ENCODE data around the gene LAMC3.

The LAMC3 gene

DNA sequence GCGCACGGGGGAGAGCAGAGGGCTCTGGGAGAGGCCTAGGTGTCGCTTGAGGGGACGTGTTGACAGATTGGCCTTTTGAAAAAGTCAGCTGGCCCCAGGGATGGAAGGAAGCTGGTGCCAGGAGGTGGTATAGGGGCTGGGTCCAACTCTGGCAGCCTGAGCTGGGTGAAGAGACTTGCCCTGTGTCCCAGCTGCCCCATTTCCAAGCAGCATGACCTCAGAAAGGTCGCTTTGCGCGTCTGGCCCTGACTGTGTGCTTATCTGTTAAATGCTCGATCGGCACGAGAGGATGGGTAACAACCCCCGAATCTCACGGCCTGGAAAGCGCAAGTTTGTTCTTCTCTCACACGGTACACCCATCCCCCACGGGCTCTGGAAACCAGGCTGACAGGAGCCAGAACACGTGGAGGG is 31.2 kb upstream of the LAMC3 start:
- no peak for DNase-seq (ENCODE audit: low read depth in 2 of 3, low spot score in 1 of 3)

DNA sequence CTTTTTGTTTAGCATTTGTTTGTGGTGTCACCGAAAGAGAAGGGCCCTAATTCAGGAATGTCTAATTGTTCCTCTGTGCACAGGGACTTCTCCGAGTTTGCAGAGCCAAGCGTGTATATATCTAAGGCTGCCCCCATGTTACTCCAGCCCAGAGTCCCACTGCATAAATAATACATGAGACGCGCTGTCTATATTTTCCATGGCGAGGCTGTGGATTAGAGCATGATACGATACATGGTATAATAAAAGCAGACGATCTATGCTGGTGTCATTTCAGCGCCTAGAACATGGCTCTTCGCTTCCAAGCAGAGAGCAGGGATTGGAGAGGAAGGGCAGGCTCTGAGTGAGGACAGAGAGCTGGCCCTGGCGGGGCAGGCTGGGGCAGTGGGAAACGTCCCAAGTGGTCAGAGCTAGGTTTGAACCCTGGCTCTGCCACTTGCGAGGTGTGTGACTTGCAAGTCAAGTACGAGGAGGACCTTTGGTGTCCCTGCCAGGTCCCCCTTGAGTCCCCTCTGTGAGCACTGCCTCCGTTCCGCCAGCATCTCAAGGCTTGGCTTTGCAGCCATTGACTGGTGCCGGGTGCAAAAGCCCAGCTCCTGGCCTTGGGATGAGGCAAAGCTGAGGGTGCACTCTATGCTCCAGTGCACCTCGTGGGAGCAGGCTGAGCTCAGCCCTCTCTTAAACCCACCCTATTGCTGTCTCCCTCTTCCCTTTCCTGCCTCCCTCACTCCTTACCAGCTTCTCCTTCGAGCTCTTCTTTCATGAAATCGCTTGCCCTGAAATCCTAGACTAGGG is 29.2 kb upstream of the LAMC3 start:
- DNase-seq (ENCODE audit: low read depth in 2 of 3, low spot score in 1 of 3): no peak

DNA sequence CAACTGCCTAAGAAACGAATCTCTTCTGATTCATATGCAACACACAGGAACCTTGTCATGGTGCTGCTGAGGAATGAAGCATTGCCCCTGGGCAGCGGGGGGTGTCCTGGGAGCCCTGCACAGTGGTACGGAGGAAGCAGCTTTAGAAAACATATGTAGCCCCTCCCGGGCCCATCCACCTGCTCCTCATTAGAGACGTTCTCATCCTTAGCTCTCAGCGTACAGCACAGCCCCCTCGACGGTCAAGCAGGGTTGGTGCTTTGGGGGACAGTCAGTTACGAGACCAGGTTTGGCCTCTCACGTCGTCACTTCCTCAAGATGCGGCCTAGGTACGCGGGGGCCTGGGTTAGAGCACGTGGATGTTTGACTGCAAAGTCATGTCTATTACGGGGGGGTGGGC is 28.4 kb upstream of the LAMC3 start:
- no peak for DNase-seq (ENCODE audit: low read depth in 2 of 3, low spot score in 1 of 3)

DNA sequence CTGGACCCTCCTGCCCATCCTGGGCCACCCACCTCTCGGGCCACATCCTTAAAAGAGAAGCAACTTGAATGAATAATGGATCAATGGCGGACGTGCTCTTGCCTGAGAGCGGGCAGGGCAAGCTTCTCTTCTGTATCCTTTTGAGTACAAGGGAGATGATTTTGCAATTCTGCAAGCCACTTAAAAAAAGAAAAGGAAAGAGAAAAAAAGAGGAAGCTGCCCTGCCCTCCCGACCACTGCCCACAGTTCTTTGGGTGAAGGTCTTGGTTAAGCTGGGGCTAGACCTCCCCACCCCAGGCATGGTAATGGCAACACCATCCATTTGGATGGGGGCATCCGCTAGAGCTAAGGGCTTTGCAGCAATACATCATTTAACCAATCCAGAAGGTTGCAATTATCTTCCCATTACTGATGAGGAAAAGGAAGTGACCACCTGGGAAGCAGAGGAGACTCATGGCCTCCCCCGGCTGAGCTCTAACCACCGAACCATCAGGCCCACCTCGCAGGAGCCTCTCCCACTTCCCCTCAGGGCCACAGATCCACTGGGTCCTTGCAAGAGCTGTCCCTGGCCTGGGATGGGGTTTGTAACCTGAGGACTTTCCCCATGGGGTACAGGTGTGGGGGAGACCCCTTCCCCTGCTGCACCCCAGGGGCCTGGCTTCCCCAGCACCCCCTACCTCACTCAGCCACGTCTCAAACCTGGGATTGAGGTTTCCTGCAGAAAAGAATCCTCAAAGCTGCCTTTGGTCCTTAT is 27.8 kb upstream of the LAMC3 start:
- no peak for DNase-seq (ENCODE audit: low read depth in 2 of 3, low spot score in 1 of 3)

DNA sequence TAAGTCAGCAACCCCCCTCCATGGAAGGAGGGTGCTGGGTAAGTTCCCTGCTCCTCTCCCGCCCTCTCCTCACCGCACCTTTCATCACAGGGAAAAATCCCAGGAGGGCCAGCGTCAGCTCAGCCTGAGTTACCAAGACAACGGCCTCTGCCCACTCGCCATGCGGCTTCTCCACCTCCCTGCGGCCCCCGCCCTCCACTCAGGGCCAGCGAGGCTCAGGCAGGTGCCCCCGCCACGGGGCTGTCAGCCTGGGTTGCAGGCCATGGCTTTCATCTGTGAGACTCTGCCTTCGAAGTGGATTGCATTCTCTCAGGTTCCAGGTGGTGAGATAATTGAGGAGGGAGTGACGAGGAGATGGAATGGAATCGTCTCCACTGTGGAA is 27.2 kb upstream of the LAMC3 start:
- DNase-seq (ENCODE audit: low read depth in 2 of 3, low spot score in 1 of 3): no peak

DNA sequence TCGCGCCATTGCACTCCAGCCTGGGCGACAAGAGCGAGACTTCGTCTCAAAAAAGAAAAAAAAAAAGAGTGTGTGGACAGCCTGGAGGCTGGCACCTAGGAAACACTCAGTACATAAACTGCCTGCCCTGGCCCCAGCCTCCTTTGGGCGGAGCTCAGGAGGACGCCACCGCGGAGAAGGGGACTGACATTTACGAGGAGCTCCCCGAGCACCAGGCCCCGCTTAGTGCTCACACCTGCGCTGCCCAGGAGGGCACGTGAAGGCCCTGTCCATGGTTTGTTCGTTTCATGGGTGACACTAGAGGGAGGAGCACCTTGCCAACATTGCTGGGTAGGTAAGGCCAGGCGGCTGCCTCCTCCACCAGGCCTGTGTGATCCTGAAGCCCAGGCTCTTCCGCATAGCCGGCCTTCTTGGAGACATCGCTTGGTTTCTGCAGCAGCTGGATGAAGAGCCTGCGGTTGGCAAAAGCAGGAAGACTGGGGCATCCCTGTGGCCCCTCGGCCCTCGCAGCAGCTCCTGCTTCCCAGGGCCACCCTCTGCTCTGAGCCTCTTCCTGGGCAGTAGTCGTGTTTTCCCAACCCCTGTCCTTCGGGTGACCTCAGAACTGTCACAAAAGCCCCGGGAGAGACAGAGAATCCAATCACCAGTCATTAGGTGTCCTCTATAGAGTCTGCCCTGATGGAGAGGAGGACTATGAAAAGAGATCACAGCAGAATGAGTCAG is 26.2 kb upstream of the LAMC3 start:
- DNase-seq (ENCODE audit: low read depth in 2 of 3, low spot score in 1 of 3): no peak

DNA sequence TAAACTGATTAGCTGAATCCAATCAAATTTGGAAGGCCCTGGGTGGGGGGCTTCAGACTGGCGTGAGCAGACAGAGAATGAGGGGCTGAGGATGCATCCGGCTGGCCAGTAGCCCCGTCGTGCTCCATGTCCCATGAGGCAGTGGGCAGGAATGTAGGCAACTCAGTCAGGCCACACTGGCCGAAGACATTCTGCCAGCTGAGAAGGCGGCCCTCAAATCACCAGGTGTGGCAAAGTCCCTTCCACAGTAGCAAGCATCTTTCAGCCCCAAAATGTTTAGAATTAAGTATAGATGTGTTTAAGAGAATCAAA is 25.7 kb upstream of the LAMC3 start:
- DNase-seq (ENCODE audit: low read depth in 2 of 3, low spot score in 1 of 3): no peak

DNA sequence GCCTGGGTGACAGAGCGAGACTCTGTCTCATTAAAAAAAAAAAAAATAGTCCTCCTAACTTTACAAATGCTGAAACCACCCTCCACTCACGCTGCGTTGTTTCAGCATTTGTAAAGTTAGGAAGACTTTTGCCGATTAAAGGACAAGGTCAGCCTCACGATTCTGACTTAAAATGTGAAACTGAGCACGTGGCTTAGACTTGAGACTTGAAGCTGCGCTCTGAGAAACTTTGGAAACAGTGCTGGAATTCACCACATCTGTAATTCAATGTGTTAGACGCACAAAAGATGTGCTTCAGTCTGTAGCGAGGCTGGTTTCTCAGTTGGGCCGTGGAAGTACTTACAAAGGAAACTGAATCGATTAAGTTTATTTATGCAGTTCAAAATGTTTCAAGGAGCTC is 25.0 kb upstream of the LAMC3 start:
- no peak for DNase-seq (ENCODE audit: low read depth in 2 of 3, low spot score in 1 of 3)

DNA sequence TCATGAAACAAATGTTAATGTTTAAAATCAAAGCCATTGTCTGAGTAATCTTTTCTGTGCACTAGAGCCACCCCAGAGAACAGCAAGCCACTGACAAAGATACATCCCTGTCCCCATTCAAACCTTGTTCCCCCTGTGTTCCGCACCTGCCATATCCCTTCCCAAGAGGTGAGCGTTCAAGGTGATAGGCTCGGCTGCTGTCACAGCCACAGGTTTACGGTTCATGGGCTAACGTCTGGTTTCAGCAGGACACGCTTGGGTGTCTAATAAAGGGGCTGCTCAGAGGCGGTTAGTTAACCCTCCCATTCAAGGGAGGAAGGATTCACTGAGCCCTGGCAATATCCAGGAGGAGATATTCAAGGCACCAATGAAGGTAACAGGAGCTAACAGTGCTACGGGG is 24.5 kb upstream of the LAMC3 start:
- DNase-seq (ENCODE audit: low read depth in 2 of 3, low spot score in 1 of 3): no peak

DNA sequence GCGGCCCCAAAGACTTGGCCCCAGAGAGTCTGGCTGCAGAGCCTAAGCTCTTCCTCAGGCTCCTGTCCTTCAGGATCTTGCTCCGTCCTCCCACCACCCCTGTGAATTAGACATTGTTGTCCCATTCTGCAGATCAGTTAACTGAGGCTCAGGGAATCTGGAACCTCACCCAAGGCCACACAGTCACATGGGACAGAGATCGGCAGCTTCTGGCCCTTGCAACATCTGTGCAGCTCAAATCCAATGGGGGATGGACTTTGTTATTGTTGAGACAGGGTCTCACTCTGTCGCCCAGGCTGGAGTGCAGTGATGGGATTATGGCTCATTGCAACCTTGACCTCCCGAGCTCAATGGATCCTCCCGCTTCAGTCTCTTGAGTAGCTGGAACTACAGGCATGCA is 23.9 kb upstream of the LAMC3 start:
- no peak for DNase-seq (ENCODE audit: low read depth in 2 of 3, low spot score in 1 of 3)

DNA sequence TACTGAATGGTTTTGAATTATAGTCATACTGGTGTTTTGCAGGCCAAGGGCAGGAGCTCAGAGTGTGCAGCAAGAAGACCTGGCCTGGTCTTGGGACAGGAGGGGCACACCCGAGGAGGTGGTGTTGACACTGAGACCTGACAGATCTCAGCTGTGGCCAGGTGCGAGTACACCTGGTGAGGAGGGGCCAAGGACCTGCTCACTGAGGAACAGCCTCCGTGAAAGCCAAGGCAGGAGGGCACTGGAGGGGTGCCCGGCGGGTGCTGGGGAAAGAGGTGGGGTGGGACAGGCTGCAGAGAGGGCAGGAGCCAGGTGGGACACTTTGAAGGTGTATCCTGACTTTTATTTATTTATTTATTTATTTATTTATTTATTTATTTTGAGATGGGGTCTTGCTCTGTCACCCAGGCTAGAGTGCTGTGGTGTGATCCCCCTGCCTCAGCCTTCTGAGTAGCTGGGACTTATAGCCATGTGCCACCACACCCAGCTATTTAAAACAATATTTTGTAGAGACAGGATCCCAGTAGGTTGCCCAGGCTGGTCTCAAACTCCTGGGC is 23.3 kb upstream of the LAMC3 start:
- no peak for DNase-seq (ENCODE audit: low read depth in 2 of 3, low spot score in 1 of 3)

DNA sequence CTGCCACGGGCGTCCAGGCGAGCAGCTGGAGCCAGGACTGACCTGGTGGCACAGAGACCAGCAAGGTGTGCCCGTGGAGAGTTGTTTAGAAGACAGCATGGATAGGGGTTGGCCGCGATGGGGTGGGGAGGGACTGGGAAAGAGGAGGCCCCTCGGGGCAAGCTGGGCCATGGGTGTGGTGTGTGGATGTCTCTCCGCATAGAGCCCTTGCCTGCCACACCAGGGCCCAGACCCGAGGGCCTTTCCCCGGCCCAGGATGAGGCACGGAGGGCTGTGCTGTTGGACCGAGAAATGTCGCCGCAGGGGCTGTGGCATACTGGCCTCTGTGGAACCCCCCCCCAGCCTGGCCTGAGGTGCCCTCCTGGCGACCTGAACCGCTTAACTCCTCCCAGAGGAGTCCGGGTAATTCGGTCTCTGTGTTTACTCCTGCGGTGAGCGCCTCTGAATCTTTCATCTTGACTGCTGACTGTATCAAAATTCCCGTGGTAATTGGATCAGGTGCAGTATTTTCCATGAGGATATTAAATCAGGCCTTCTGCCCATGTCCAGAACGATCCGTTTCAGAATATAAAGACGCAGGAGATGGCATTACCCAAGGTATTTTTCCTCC is 22.5 kb upstream of the LAMC3 start:
- no peak for DNase-seq (ENCODE audit: low read depth in 2 of 3, low spot score in 1 of 3)

DNA sequence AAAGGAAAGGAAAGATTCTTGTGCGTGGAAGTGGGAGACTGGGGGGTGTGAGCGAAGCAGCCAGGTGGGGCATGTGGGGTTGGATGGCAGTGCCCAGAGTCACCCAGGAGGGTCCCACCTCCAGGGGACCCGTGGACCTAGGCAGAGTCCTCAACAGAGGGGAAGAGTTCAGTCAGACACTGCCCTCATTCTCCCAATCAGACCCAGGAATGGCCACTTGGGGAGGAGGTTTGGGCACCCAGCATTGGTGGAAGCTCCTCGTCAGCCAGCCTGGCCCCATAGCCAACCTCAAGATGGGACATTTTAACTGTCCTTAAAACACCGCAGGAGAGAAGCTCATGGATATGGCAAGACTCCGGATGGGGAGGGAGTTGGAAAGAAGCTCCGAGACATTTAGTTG is 21.9 kb upstream of the LAMC3 start:
- no peak for DNase-seq (ENCODE audit: low read depth in 2 of 3, low spot score in 1 of 3)

DNA sequence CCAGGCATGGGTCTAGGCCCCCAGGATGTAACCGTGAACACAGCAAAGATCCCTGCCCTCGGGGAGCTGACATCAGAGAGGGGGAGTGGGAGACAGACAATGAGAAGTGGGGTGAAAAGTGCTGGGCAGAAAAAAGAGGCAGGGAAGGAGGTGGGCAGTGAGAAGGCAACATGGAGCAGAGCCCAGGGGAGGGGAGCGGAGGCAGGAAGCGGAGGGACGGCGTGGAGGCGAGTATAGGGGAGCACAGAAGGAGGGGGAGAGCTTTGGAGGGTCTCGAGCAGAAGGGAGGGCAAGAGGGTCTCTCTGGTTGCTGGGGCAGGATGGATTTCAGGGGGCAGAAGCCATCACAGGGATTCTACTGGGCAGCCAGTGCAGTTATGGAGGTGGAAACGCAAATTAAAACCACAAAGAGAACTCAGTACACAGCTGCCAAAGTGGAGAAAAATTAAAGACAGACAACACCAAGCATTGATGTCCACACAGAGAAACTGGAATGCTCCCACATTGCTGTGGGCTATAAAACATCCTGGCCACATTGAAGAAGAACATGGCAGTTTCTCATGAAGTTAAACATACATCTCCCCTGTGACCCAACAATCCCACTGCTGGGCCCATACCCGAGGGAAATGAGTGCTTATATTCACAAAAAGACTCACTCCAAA is 21.1 kb upstream of the LAMC3 start:
- no peak for DNase-seq (ENCODE audit: low read depth in 2 of 3, low spot score in 1 of 3)

DNA sequence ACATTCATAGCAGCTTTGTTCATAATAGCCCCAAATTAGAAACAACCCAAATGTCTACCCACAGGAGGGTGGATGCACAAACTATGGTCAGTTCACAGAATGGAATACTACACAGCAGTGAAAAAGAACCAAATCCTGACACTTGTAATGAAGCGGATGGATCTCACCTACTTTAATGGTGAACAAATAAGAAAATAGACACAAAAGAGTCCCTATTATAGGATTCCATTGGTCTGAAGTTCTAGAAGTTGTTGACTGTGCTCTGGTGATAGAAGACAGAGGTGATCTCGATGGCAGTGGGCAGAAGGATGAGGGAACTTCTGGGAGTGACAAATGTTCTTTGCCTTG is 20.6 kb upstream of the LAMC3 start:
- DNase-seq (ENCODE audit: low read depth in 2 of 3, low spot score in 1 of 3): no peak

DNA sequence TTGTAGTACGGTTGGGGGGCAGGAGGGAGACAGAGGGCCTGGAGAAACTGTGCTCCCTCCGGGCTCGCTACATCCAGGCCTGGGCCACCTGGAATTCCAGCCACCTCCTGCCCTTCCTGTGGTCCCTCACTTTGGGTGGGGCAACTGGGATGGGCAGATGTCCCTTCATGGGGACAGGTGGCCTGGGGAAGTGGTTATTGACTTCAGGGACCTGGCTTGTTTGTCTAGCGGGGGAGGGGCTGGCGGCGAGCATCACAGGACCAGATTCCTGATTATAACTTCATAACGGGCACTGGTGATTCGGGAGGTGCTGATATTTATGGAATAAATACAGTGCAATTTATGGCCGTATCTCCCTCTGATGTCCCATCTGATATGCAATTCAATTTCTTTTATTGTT is 20.1 kb upstream of the LAMC3 start:
- DNase-seq (ENCODE audit: low read depth in 2 of 3, low spot score in 1 of 3): no peak

DNA sequence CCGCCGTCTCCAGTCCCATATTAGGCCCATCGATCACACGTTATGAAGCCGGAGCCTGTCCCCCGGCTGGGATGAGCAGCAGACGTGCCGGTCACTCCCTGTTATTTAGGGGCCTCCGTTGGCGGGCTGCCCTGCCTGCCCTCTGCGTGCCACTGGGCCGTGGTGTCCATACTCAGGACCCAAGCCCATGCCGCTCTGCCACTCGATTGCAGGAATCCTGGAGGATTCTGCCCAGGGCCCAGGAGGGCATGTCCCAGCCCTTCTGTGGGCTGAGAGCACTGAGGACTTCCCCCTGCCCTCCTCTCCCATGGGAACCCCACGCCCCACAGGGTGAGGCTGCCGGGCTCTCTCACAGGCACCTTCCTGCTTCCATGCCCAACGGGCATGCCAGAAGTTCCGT is 19.6 kb upstream of the LAMC3 start:
- no peak for DNase-seq (ENCODE audit: low read depth in 2 of 3, low spot score in 1 of 3)

DNA sequence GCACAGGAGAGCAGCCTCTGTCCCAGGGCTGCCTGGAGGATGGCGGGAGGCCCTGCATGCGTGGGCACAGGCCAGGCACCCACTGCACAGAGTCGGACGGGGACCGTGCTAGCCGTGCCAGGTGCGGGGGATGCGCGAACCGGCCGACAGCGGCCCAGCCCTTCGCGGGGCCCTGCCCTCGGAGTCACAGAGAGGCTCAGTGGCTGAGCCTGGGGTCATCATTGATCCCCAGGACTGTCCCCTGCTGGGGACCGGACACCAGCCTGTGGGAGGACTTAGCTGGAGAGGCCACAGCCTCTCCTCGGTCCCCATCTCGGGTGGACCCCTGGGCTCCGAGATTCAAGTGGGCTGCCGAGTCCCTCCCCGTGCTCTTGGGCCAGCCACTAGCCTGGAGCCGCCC is 19.1 kb upstream of the LAMC3 start:
- no peak for DNase-seq (ENCODE audit: low read depth in 2 of 3, low spot score in 1 of 3)

DNA sequence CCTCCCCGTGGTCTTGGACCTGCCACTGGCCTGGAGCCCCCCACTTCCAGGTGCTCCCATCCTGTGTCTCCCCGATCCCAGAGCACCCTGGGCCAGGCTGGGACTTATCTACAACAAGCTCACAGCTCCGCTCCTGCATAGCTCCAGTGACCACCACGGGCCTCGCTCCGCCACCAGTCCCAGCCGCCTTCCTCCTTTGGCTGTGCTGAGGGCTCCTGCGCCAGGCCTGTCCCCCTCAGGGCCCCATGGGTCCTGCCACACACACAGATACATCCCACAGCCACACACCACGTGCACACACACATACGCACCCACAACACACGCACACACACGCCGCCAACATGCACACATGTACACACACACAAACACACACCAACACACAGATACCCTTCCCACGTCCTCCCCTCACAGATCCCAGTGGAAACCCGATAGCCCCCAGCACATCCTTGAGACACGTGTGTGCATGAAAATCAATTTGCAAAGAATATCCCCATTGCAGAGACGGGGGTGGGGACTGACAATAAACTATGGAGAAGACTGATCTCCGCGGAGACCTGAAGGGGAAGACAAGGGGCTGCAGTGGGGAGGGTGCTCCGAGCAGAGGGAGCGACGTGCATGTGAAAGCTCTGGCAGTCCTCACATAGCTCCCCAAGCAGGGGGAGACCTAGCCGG is 18.5 kb upstream of the LAMC3 start:
- no peak for DNase-seq (ENCODE audit: low read depth in 2 of 3, low spot score in 1 of 3)

DNA sequence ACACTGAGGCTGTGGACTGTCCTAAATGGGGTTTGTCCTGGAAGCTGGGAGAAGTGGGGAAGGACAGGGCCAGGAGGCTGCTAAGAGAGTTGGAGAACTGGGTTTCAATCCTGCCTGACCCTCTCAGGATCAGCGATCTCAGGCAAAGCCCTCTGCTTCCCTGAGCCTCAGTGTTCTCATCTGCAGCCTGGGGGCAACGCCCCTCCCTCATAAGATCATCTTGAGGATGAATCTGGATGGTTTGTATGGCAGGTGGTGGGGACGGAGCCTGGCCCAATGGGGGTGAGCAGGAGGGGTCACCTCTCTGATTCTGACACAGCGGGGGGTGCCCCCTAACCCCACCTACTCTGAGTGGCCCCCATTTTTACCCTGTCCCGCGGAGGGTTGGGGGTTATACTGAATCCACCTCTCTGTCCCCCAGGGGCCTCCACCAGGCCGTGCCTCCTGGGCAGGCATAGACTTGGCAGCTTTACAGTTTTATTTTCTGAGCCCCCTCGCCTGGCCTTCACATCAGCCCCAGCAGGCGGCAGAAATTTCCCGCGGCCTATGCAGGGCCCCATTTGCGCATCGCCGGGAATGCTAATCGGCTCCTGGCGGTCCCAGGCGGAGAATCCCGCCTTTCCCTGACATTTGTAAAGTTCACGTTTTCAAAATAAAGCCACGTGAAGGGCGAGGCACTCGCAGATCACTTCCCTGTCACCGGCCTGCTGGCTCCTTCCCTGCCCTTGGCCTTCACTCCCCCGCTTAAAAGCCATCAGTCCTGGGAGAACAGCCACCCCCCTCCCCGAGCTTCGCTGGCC is 17.8 kb upstream of the LAMC3 start:
- no peak for DNase-seq (ENCODE audit: low read depth in 2 of 3, low spot score in 1 of 3)
